ENCODE data around the gene CIRBP. TPM values are rescaled to one million over a fixed set of nuclear protein-coding genes. Genes with fewer than 3 reads are reported as not detected.

Gene CIRBP
- total and polyA plus RNA-seq, 2 of the 13 experiments (the other 11 are each of a cell fraction or from before 2014, with no cell fraction given), result 133 to 140 TPM

- TF ChIP-seq THAP9 (CRISPR knock-in tag; IDR thresholded peaks at IDR 0.05; ENCODE audit: borderline replicate concordance), result no peak
- TF ChIP-seq ZNF549 (CRISPR knock-in tag; IDR thresholded peaks at IDR 0.05), result no peak
- no peak for TF ChIP-seq MZF1 (CRISPR knock-in tag; IDR thresholded peaks at IDR 0.05; ENCODE audit: borderline replicate concordance)
- no peak for TF ChIP-seq SP1 (IDR thresholded peaks at IDR 0.05)
- TF ChIP-seq SP1 (CRISPR knock-in tag; IDR thresholded peaks at IDR 0.05), result no peak
- 0 out of 2 replicates have a peak, but pooled peaks have one; percentile 37 for TF ChIP-seq ZBTB34 (CRISPR knock-in tag; IDR thresholded peaks at IDR 0.05)
- no peak; the same call in 1 of the 2 replicates for TF ChIP-seq ZNF792 (CRISPR knock-in tag; IDR thresholded peaks at IDR 0.05)
- peak; percentile 17; the same call in 1 of the 2 replicates for TF ChIP-seq HMGXB3 (CRISPR knock-in tag; IDR thresholded peaks at IDR 0.05; ENCODE audit: borderline replicate concordance)
- no peak for TF ChIP-seq MTERF4 (CRISPR knock-in tag; IDR thresholded peaks at IDR 0.05)
- no peak for TF ChIP-seq ZNF362 (CRISPR knock-in tag; IDR thresholded peaks at IDR 0.05; ENCODE audit: borderline replicate concordance)
- no peak for TF ChIP-seq AHDC1 (CRISPR knock-in tag; IDR thresholded peaks at IDR 0.05; ENCODE audit: borderline replicate concordance)
Measured at GRCh38 chr19:1284293-1284978, 15.3 kb downstream of the CIRBP start (continued).

Data from HepG2 (cell line).